Stimulated activated CD8-positive, alpha-beta memory T cell treated with anti-CD3 and anti-CD28 coated beads, Interleukin-2, amount 100 ng/mL, for 1 hour (primary cell): ENCODE data around the gene TTLL1.
"Not testable (repeated sequence)": the region's sequence is repeated elsewhere in the genome, so short reads cannot be mapped to it uniquely, and the experiment has no call there.

ENCODE experiments used
- DNase-seq, 2 donors: peaks; one replicate each; pipeline ENCODE4 v3.0.0-alpha.2; 2020; ENCODE audit warnings: low read depth in 2 of 2

TTLL1 gene

DNA sequence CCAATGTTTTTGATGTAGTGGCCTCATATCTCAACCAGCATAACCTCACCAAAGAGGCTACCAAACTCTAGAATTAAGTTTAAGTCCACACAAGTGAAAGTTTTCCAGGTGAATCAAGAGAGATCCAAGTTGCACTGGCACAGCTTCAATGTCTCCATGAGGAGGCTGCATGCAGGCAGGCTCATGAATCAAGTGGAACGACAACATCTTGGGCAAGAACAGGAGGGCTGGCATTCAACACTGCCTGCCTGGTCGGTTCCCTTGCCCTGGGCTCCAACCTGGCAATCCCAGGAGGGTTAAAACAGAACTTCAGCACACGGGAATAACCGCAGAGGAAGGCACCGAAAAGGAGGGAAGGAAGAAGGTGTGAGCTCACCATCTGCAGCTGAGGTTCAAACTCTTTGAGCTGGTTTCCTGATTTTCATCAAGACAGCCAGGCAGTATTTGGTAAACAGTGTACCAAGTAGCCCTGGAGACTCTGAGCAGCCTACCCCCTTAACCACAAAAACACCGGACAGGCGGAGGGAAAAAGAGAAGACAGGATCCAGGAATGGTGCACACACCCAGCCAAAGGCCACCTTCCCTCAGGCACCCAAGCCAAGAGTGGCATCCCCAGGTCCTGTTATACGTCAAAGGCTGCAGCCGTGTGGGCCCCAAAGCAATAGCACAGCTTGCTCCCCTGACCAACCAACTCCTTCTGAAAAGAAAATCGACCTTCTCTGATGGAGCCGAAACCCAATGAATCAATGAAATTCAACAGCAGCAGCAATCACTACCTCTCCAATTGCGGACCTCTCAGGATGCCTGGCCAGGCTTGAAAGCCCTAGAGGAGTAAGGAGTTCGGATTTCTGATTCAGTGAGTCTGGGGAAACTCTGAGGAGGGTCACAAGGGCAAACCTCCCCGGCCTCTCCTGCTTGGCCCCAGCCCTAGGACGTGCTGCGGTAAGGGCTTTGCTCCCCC is 75.6 kb downstream of the TTLL1 start:
- DNase-seq, result no peak

DNA sequence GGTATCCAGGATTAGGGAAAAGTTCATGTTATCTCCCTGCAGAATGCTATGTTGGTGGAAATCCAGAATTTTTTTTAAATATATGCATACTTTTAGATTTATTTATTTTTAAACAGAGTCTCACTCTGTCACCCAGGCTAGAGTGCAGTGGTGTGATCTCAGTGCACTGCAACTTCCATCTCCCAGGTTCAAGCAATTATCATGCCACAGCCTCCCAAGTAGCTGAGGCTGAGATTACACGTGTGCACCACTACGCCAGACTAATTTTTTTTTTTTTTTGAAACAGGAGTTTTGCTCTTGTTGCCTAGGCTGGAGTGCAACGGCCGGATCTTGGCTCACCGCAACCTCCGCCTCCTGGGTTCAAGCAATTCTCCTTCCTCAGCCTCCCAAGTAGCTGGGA is 76.8 kb downstream of the TTLL1 start:
- no peak for DNase-seq

DNA sequence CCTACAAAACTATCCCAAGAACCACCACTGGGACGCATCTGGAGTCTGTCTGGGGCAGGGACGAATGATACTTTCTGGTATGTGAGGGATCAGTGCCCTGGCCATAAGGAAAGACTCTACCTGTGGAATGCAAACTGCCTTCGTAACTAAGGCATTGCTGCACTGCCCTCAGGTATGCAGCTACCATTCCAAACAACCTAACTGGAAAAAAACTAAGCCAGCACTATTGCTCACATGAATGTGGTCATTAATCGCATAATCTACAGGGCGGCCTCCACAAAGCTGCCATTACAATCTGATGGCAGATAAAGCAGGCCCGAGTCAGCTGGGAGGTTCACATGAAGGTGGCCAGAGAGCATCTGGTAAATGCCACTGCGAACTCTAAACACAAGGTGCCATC is 78.1 kb downstream of the TTLL1 start:
- DNase-seq, result no peak

DNA sequence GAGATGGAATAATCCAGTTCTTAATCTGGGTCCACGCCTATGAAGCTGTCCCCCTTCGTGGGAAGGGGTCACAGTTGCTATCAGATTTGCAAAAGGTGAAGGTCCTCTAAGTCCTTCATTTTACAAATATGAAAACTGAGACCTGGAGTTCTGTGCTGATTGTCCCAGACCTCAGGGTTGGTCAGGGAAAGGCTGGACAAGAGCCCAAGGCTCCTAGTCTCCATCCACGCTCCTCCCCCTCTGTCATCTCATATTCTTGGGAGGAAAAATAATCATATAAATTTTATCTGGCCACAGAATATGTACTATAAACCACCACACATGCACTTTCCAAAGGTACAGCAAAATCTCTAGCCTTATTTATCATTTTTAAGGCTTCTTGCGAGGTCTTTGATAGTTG is 79.7 kb downstream of the TTLL1 start:
- no peak for DNase-seq

DNA sequence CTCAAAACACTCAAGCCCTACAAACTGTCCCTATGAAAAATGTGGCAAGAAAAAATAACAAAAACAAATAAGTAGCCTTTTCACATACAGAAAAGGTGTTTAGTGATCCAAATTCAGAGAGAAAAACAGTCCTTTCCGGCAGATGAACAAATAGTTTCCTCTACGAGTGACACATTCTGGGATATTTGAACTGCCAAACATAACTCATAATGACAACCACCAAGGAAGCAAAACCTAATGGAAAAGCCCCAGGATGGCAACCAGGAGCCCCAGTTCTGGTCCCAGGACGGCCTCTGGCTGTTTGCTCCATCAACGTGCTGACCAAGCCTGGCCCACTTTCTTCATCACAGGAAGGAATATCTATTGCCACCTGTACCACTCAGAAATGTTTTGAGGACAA is 80.3 kb downstream of the TTLL1 start:
- no peak for DNase-seq

DNA sequence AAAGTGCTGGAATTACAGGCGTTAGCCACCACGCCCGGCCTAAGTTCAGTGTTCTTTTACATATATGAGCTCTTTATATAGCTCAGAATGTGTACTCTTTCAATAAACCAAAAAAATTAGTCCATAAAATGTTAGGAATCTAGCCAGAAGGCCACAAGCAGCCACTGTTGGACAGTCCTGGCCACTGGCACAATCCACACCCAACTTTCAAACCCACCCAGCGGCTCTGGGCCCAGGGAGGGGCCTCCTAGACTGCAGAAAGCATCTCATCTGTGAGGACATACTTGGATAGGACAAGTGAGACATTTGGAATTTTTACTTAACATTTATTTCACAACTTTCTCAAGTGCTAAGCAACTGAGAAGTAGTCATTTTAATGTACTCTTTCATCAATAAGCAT is 80.7 kb downstream of the TTLL1 start:
- DNase-seq, result no peak

DNA sequence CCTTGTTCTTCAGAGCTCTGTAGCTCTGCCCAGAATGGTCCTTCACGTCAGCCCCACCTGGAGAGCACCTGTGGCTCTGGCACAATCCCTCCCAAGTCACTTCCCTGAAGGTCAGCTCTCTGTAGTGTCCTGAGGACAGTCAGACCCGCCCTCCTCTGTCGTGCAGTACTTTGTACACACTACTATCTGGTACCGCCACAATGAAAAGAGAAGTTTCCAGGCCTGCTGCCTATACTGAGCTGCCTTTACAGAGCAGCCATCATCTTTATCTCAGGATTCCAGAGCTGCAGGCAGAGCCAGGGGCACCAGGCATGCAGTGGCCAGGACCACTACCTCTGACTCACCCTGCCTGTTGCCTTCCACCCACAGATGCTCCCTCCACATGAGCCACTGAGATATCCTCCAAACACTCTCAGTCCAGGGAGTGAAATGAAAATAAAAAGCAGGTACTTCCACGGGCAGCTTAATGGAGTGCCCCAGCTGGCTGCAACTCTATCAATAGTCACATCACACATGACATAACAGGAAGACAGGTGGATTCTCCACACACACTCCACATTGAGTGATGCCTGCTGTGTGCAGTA is 81.6 kb downstream of the TTLL1 start:
- DNase-seq, result no peak

DNA sequence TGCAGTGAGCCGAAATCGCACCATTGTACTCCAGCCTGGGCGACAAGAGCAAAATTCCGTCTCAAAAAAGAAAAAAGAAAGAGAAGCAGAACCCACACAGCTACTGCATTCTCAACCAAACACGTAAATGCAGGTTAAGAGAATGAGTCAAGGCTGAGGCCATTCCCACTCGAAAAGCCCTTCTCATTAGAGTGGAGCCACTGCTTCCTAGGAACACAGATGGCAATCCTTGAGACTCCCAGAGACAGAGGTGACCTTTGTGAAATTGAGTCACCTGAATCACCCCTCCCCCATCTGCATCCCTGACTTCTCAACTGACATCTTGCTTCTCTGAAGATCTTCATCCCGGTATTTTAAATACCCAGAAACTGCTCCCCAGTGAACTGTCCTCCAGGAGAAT is 82.4 kb downstream of the TTLL1 start:
- DNase-seq, result no peak

DNA sequence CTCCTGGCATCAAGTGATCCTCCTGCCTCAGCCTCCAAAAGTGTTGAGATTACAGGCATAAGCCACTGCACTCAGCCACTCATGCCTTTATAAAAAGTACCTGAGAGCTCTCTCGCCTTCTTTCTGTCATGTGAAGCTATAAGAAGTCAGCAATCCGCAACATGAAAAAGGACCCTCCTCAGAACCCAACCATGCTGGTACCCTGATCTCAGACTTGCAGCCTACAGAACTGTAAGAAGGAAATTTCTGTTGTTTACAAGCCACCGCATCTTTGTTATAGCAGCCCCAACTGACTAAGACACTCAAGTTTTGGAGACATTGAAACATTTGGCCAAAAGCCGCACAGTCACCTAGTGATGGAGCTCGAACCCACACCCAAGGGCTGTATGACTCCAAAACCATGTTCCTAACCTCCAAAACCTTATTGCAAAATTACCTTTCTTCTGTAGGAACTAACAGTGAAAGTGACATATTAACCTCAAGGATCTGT is 83.1 kb downstream of the TTLL1 start:
- no peak for DNase-seq

DNA sequence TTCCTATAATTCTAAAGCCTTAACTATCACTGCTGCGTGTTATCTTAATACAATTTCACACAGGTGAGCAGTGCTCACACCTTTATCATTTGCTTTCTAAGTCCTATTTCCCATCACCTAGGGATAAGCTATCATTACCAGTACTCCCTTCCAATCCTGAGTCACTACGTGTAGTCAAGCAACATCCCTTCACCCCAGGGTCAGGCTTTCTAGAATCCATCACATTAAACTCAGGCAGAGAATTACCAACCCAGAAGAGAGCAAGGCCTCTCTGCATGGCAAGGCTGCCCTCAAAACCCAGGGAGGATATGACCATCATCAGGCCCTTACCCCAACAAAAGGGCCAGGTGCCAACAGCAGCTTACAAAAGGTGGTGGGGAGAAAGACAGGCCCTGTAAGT is 84.1 kb downstream of the TTLL1 start:
- DNase-seq, result no peak

DNA sequence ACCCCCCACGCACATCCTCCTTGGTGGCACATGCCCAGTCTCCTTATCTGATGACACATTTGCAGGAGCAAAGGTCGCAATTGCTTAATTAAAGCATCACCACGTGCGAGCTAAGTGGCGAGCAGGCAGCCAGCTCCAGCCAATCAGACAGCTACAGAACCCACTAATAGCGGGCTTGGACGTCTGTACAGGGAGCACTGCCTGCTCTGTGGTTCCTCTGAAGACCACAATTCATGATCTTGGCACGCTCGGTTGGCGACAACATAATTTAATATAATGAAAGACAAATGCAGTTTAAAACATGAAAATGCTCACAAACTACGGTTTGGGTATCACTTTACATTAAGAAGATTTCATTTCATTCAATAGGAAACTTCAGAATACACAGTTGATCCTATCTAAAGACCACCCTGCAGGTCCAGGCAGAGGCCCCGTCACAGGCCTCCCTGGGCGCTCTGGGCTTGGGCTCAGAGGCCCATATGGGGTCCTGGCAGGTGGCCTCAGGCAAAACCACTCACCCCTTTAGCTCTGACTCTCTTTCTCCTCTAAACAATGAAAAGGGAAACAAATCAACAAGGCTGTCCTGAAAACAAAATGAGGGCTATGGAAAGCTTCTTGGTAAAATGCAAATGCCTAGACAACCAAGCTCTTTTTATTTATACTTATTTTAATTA is 84.7 kb downstream of the TTLL1 start:
- no peak for DNase-seq

DNA sequence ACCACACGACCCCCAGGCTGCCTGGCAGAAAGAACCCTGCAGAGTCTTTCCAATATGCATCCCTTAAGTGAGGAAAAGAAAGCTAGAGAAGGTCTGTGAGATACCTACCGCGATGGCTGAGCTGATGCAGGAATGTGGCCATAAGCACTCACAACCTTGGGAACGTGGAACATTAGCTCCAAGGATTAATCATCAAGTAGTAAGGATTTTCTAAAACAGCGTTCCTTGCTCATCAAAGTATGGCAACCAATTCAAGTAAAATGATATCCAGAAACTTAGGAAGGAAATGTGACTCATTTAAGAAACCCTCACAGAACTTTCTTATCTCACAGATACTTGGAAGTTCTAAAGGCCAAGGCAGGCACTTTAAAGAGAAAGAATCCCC is 87.0 kb downstream of the TTLL1 start:
- no peak for DNase-seq

DNA sequence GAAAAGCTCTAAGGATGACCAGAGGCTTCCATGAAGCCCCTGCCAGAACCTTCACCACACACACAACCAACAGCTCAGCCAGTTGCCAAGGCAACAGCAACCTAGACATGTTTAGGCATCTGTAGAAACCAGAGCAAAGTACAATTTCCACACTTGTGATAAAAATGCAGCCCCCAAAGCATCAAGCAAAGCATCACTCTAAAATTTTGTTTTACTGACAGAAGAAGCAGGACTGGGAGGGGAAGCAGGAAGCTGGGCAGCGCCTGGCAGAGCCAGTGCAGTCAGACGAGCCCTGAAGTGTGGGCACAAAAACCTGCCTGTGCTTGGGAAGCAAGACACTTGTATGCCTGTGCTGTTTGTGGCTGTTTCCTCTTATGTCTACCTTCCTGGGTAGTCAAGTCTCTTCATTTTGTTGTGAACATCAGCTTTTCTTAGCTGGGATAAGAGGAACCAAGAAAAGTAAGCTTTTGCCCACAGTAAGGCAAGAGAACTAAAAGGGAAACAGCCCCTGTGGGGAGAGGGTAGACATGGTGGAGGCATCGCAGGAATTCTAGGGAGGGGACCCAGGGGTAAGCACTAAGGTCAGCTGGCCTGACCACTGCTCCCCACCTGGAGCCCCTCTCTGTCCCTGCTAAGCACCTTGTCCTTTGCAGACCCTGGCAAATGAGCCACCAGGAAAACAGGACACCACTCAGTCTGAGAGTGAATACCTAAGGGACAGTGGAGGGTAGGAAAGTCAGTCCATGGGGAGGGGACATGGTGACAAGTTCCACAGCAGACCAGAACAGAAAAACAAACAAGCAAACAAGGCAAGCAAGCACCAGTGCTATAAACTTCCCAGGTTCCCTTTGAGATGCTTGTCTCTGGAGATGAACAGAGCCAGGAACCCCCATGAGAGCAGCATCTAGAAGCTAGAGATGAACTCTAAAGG is 87.7 kb downstream of the TTLL1 start:
- DNase-seq, result no peak

DNA sequence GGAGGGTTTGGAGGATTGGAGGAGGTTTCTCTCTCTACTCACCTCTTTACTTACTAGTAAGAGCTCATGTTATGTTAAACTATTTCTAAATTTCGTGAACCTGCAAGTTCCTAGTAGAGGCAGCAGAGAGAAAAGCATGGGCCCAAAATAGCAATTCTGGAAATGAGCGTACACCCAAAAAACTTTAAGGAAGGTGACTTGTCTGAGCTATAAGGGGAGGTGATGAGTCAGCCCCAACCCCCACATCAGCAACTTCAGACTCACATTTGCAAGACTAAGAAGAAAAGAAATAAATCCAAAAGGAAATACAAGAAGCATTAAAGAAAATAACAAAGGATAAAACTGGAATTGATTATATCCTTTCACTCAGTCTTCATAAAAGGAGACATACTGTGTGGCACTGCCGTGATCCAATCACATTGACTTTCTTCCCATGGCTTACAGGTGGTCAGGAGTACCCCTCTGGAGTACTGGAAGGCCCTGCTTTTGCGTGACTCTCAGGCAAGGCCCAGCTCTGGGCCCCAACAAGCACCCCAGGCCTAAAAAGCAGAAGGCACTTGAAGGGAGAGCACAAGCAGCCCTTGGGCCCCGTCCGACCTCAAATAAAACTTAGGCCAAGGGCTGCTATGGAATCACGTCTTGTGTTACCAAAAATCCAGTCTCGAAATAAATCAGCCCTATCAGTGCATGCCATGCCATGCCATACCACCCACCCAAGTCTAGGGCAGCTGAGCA is 88.6 kb downstream of the TTLL1 start:
- DNase-seq, result no peak

DNA sequence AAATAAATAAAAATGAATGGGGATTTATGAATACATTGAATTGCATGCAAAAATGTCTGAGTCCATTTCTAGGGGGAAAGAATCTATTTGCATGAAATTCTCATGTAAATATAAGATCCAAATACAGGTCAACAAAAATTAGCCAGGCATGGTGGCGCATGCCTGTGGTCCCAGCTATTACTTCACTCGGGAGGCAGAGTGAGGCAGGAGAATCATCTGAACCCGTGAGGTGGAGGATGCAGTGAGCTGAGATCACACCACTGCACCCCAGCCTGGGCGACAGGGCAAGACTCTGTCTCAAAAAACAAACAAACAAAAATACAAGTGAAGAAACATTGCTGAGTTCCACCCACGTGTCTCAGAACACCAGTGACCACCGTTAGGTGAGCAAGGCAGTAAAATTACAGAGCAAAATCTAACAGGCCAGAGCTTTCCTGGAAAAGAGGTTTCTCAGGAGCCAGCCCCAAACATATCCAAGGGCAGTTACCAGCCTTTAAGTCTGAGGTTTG is 91.6 kb downstream of the TTLL1 start:
- no peak for DNase-seq

DNA sequence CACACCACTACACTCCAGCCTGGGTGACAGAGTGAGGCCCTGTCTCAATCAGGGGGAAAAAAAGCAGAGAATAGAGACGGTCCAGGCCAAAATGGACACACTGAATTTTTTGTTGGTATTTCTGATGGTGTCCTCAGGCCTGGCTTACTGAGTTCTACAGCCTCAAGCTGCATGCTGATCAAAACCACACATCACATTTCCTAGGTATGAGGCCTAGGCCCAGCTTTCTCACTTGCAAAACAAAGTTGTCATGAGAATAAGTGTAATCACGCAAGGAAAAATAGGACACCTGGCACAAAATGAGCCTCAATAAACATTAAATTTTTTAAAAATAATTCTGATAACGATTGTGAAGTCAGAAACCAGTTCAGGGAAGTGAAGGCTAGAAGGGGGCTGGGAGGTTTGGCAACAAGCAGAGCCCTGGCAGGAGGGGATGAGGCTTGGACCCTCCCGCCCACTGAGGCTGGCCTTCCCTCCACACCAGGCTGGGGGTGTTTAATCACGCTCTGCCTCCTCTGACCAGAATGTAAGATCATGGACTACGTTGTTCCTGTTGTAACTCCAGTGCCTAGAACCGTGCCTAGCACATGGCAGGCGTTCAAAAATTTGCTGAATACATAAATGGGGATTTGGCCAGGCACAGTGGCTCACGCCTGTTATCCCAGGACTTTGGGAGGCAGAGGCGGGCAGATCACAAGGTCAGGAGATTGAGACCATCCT is 92.4 kb downstream of the TTLL1 start:
- no peak for DNase-seq

DNA sequence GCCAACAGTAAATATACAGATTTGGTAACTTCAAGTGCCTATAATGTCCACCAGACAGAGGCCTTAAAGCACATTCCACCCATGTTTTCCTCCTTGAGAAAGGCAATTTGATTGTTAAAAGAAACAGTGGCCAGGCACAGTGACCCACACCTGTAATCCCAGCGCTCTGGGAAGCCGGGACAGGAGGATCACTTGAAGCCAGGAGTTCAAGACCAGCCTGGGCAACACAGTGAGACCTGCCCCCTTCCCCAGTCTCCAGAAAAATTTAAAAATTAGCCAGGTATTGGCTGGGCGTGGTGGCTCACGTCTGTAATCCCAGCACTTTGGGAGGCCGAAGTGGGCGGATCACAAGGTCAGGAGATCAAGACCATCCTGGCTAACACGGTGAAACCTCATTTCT is 93.5 kb downstream of the TTLL1 start:
- DNase-seq, result not testable (repeated sequence)

DNA sequence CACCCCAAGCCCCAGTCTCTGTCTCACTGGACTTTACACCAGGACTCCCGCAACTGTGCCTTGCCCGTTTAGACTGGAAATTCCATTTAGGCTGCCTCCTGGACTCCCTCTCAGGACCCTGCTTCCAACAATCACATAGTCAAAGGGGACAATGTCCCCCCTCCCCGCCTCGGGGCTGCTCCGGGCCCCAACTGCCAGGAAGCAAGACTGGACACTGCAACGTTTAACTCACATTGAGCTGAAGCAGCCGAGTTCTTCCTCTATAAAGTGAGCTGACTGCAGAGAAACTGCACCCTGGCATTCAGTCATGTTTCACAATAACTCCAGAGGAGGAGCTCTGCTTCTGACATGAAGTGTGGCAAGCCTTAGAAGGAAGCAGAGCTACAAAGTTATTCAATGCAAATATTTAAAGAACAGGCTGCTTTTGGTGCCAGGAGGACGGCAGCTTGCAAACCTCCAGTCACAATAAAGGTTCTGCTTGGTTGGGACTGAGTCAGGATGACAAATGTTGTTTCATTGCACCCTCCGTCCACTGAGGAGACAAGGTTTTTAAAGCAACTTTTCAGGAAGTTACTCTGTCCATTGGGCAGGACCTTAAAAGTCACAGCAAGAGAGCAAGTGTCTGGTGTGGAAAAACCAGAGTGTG is 94.2 kb downstream of the TTLL1 start:
- no peak for DNase-seq

DNA sequence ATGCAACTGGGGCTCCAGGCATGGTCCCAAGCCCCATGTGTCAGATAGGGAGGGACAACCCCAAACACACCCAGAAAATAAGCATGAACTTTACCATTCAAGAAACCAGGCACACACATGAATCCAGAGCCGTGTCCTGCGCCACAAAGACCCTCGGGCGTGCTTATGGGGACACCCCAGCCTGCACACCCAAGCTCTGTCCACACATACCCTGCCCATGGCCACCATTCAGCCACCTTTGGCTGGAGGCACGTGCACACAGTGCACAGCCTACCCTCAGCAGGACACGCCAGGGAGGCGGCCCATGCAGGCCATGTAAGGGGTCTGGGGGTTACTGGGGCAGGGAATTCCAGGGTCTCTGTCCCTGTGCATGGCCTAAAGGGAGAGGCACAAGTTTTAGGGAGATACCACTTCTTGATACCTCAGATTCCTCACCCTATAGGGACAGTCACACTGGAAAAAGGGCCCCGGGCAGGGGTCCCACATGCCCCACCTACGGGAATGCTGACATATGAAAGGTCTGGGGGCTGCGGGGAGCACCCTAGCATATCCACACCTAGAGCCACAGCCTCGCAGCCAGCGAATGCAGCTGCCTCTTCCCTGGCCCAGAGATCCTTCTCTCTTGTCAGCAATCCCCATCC is 94.8 kb downstream of the TTLL1 start:
- DNase-seq, result no peak
